ENCODE results near the gene KIF20B.
A peak's percentile ranks its signal among the peaks of the same experiment; 100 is the strongest.
"Not testable (repeated sequence)": the region's sequence is repeated elsewhere in the genome, so short reads cannot be mapped to it uniquely, and the experiment has no call there.

KIF20B gene

GRCh38 chr10:89789188-89789877 lies 87.9 kb downstream of the KIF20B start:
- no peak for DNase-seq

GRCh38 chr10:89792187-89792586 lies 90.8 kb downstream of the KIF20B start:
- no peak for DNase-seq

GRCh38 chr10:89793649-89794254 lies 92.4 kb downstream of the KIF20B start:
- peak; percentile 71 for DNase-seq

GRCh38 chr10:89795840-89796239 lies 94.5 kb downstream of the KIF20B start:
- DNase-seq: no peak

- DNase-seq: no peak
These were observed 96.7 kb downstream of the KIF20B start for GRCh38 chr10:89798092-89798491.

- no peak for DNase-seq
These were observed 98.2 kb downstream of the KIF20B start for GRCh38 chr10:89799573-89799972.

- DNase-seq: no peak
These were observed 104.2 kb downstream of the KIF20B start for GRCh38 chr10:89805599-89806013.

- DNase-seq: no peak
These were observed 107.5 kb downstream of the KIF20B start for GRCh38 chr10:89808842-89809241.

- DNase-seq: no peak
These were observed 108.4 kb downstream of the KIF20B start for GRCh38 chr10:89809766-89810165.

GRCh38 chr10:89810908-89811525 lies 109.6 kb downstream of the KIF20B start:
- no peak for DNase-seq

GRCh38 chr10:89813546-89813945 lies 112.2 kb downstream of the KIF20B start:
- DNase-seq: no peak

- DNase-seq: no peak
These were observed 112.9 kb downstream of the KIF20B start for GRCh38 chr10:89814278-89814677.

GRCh38 chr10:89815049-89815853 lies 113.9 kb downstream of the KIF20B start:
- DNase-seq: no peak

GRCh38 chr10:89819008-89819407 lies 117.6 kb downstream of the KIF20B start:
- DNase-seq: not testable (repeated sequence)

Measured in DMS153 (cell line).